Measurements from ENCODE around the gene METTL16. TPM values are rescaled to one million over a fixed set of nuclear protein-coding genes. Genes with fewer than 3 reads are reported as not detected.

The METTL16 gene
- total RNA-seq, 1 donor from 2014 or later: 32.5 TPM

GRCh38 chr17:2368359-2368758 lies 143.3 kb downstream of the METTL16 start:
- intact Hi-C loops (cut with micrococcal nuclease): no loop called here

DNA sequence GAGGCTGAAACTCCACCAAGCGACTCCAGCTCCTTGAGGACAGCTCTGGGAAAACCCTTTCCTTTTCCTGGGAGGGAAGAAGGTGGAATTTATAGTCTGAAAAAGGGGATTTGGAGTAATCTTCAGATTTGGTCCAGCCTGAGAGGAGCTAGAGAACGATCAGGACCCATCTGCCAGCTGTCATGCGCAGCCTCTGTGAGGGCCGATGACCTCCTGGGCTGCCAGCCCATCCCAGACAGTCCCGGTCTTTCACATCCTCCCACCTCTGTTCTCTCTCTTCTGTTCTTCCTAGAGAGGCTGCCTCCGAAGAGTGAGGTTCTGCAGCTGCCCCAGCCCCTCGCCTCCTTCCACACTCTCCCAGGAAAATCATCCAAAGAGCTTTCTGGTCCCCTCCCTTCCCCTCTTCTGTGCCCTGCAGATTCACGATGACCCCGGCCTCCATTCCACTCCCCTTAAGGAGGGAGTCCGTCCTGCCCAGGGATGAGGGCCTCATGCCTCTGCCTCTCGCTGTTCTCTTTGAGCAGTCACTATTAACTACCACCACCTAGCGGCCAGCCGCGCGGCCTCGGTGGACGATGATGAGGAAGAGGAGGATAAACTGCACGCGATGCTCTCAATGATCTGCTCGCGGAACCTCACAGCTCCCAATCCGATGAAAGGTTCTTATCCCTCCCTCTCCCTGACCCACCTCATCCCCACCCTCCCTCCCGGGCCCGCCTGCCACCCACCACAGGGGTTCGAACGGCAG lies 144.8 kb downstream of the METTL16 start:
- intact Hi-C loops (cut with micrococcal nuclease): no loop called here

Other genes starting within 250 kb of the METTL16 start
- 51.9 and 56.0 TPM in 2 replicates for gene SMG6, start 208.1 kb downstream of the METTL16 start, total RNA-seq
- gene SRR, start 207.9 kb downstream of the METTL16 start, total RNA-seq: 16.9 and 20.7 TPM in 2 replicates
- gene TSR1, start 175.4 kb downstream of the METTL16 start, total RNA-seq: 38.7 and 41.4 TPM in 2 replicates
- gene SGSM2, start 174.4 kb downstream of the METTL16 start, total RNA-seq: 52.4 and 57.2 TPM in 2 replicates
- 27.8 and 32.5 TPM in 2 replicates for gene MNT, start 110.8 kb downstream of the METTL16 start, total RNA-seq
- gene PAFAH1B1, start 81.8 kb upstream of the METTL16 start, total RNA-seq: 142 and 155 TPM in 2 replicates
- gene CLUH, start 199.9 kb upstream of the METTL16 start, total RNA-seq: 73.3 and 79.3 TPM in 2 replicates
- gene CCDC92B, start 237.8 kb upstream of the METTL16 start, total RNA-seq: 0.11 and 0.18 TPM in 2 replicates